Hepatocyte (in vitro differentiated cells): ENCODE data around the gene PLEKHA8. TPM values are rescaled to one million over a fixed set of nuclear protein-coding genes. Genes with fewer than 3 reads are reported as not detected.

Source experiments
- DNase-seq: peaks from one replicate; pipeline ENCODE4 v3.0.0-alpha.2; 2016; ENCODE audit warnings: low spot score
- H2AFZ ChIP-seq: fragments of 200-600 bp; sonication (generic); 2 replicates; pipeline ENCODE4 v1.6.0; 2016; ENCODE audit warnings: antibody characterized with exemption, mild to moderate bottlenecking
- H3K27ac ChIP-seq: fragments of 200-600 bp; sonication (generic); 2 replicates; pipeline ENCODE4 v1.5.1; 2016; ENCODE audit warnings: mild to moderate bottlenecking
- H3K27me3 ChIP-seq: fragments of 200-600 bp; sonication (generic); 2 replicates; pipeline ENCODE4 v1.6.1; 2016
- H3K36me3 ChIP-seq: fragments of 200-600 bp; sonication (generic); replicated peaks from 2 replicates; pipeline ENCODE4 v1.5.1; 2016; ENCODE audit warnings: low read depth; ENCODE audit not compliant: insufficient read depth
- H3K4me1 ChIP-seq: fragments of 200-600 bp; sonication (generic); 2 replicates; pipeline ENCODE4 v1.5.1; 2016; ENCODE audit warnings: mild to moderate bottlenecking, moderate library complexity; ENCODE audit not compliant: insufficient read depth
- H3K4me2 ChIP-seq: fragments of 200-600 bp; sonication (generic); 2 replicates; pipeline ENCODE4 v1.6.0; 2016
- H3K4me3 ChIP-seq: fragments of 200-600 bp; sonication (generic); 2 replicates; pipeline ENCODE4 v1.5.1; 2016; ENCODE audit warnings: mild to moderate bottlenecking
- H3K79me2 ChIP-seq: fragments of 200-600 bp; sonication (generic); 2 replicates; pipeline ENCODE4 v1.6.0; 2017; ENCODE audit warnings: mild to moderate bottlenecking
- H3K9me2 ChIP-seq: fragments of 200-600 bp; sonication (generic); replicated peaks from 2 replicates; pipeline ENCODE4 v1.6.0; 2017; ENCODE audit warnings: mild to moderate bottlenecking; ENCODE audit not compliant: insufficient read depth
- H3K9me3 ChIP-seq: fragments of 200-600 bp; sonication (generic); 2 replicates; pipeline ENCODE4 v1.5.1; 2016; ENCODE audit warnings: low read depth, mild to moderate bottlenecking
- H4K20me1 ChIP-seq: fragments of 200-600 bp; sonication (generic); 2 replicates; pipeline ENCODE4 v1.6.0; 2016; ENCODE audit warnings: mild to moderate bottlenecking; ENCODE audit not compliant: insufficient read depth, poor library complexity, severe bottlenecking
- EZH2 ChIP-seq: fragments of 200-600 bp; sonication (generic); IDR thresholded peaks from 2 replicates; pipeline ENCODE4 v1.6.1; 2016; ENCODE audit warnings: antibody characterized with exemption, mild to moderate bottlenecking, borderline replicate concordance
- EZH2phosphoT487 ChIP-seq: fragments of 200-600 bp; sonication (generic); IDR thresholded peaks from one replicate; pipeline ENCODE4 v1.6.1; 2018; ENCODE audit warnings: antibody characterized with exemption, mild to moderate bottlenecking, low read depth, moderate library complexity; ENCODE audit not compliant: unreplicated experiment, severe bottlenecking
- WGBS: methylation state at CpG from one replicate; pipeline ENCODE4 v1.1.6; 2016; ENCODE audit warnings: low lambda C conversion rate; ENCODE audit errors: missing lambda C conversion rate; 5-methylcytosine and 5-hydroxymethylcytosine counted together
- polyA plus RNA-seq: library from polyadenylated mRNA; unstranded; fragments of >200 nt; fragmentation: Nextera tagmentation; extraction: Ambion mirVana; gene quantifications from 2 replicates; pipeline ENCODE4 v1.2.1, GENCODE V29; 2016
- total RNA-seq: library from RNA; depleted of rRNA; stranded (reverse); fragments of >200 nt; gene quantifications from 2 replicates; pipeline ENCODE4 v1.2.3, GENCODE V29; 2014
- TF ChIP-seq, protein P1 (sequence below): fragments of 200-600 bp; sonication (generic); IDR thresholded peaks from 2 replicates; pipeline ENCODE4 v1.5.1; 2016; ENCODE audit warnings: antibody characterized with exemption, mild to moderate bottlenecking; ENCODE audit not compliant: poor library complexity

Gene PLEKHA8
- total and polyA plus RNA-seq, 2 experiments from 2014 or later, result 8.7 to 17.9 TPM

DNA sequence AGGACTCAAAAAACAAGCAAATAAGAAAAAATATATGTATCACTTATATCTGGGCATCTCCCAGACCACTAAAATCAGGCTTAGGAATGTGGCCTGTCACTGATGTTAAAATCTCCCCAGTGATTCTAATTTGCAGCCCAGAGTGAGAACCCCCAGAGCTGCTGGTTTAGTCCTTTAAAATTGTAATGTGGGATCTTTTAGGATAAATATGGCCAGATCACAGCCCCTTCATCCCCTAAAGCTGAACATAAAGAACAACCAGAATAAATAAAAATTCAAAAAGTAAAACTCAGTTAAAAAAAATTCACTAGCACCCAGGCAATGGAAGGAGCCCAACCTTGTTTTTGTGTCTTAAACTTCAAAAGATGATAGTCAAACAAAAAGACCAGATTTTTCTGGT lies 60.1 kb downstream of the PLEKHA8 start:
- no peaks in the 10 kb centered on the region for H3K79me2 ChIP-seq
- TF ChIP-seq, protein P1, sequence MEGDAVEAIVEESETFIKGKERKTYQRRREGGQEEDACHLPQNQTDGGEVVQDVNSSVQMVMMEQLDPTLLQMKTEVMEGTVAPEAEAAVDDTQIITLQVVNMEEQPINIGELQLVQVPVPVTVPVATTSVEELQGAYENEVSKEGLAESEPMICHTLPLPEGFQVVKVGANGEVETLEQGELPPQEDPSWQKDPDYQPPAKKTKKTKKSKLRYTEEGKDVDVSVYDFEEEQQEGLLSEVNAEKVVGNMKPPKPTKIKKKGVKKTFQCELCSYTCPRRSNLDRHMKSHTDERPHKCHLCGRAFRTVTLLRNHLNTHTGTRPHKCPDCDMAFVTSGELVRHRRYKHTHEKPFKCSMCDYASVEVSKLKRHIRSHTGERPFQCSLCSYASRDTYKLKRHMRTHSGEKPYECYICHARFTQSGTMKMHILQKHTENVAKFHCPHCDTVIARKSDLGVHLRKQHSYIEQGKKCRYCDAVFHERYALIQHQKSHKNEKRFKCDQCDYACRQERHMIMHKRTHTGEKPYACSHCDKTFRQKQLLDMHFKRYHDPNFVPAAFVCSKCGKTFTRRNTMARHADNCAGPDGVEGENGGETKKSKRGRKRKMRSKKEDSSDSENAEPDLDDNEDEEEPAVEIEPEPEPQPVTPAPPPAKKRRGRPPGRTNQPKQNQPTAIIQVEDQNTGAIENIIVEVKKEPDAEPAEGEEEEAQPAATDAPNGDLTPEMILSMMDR, result no peak
- TF ChIP-seq EZH2 (no peak), EZH2phosphoT487 (no peak)
- H3K36me3 ChIP-seq, result no peaks in the 10 kb centered on the region
- no peak overlapping the region for H2AFZ ChIP-seq
- H3K9me2 ChIP-seq, result no peaks in the 10 kb centered on the region
- H4K20me1 ChIP-seq, result peaks cover 1% of the 10 kb centered on the region
- no peak for DNase-seq
- no peaks in the 10 kb centered on the region for H3K9me3 ChIP-seq
- no peak overlapping the region for H3K4me3 ChIP-seq
- no peak overlapping the region for H3K27ac ChIP-seq
- peaks cover 3% of the 10 kb centered on the region for H3K4me1 ChIP-seq
- H3K4me2 ChIP-seq, result no peak overlapping the region
- H3K27me3 ChIP-seq, result no peaks in the 10 kb centered on the region

GRCh38 chr7:30090111-30090510 lies 61.9 kb downstream of the PLEKHA8 start:
- DNase-seq, result no peak
- Histone ChIP-seq H3K27ac (no peak overlapping the region), H3K79me2 (no peaks in the 10 kb centered on the region), H3K9me3 (no peaks in the 10 kb centered on the region), H3K4me1 (no peaks in the 10 kb centered on the region), H3K4me3 (no peak overlapping the region), H3K4me2 (no peak overlapping the region), H3K9me2 (no peaks in the 10 kb centered on the region), H2AFZ (no peak overlapping the region), H4K20me1 (no peaks in the 10 kb centered on the region), H3K27me3 (no peaks in the 10 kb centered on the region), H3K36me3 (no peaks in the 10 kb centered on the region)
- TF ChIP-seq, protein P1, result no peak
- TF ChIP-seq EZH2 (no peak), EZH2phosphoT487 (no peak)
- 92% methylated on average over 3 of the region's 3 CpGs for WGBS

DNA sequence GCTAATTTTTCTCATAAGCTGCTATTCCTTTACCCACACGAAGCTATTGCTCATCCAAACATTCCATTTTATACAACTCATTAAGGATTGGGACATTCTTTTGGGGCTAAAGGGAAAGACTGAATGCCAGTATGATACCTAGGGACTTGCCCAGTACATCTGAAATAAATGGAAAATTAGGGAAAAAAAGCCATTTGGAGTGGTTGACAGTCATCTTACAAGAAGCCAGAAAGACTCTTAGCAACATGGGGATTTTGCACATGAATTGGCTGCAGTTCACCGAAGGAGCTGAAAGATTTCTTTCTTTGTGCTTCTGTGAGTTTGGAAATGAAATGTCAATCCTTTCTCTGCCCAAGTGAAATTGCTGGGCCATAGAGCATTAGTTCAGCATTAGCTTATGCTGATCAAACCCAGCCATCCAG lies 63.3 kb downstream of the PLEKHA8 start:
- Histone ChIP-seq H3K27me3 (no peaks in the 10 kb centered on the region), H2AFZ (no peak overlapping the region), H3K4me2 (no peak overlapping the region), H3K9me2 (no peaks in the 10 kb centered on the region), H3K27ac (no peak overlapping the region), H3K4me1 (no peaks in the 10 kb centered on the region), H3K9me3 (no peaks in the 10 kb centered on the region), H3K79me2 (no peaks in the 10 kb centered on the region), H3K36me3 (no peaks in the 10 kb centered on the region), H4K20me1 (no peaks in the 10 kb centered on the region), H3K4me3 (no peak overlapping the region)
- DNase-seq, result no peak
- WGBS, result 78% methylated on average over 2 of the region's 2 CpGs
- TF ChIP-seq EZH2 (no peak), EZH2phosphoT487 (no peak)
- TF ChIP-seq, protein P1, result no peak

DNA sequence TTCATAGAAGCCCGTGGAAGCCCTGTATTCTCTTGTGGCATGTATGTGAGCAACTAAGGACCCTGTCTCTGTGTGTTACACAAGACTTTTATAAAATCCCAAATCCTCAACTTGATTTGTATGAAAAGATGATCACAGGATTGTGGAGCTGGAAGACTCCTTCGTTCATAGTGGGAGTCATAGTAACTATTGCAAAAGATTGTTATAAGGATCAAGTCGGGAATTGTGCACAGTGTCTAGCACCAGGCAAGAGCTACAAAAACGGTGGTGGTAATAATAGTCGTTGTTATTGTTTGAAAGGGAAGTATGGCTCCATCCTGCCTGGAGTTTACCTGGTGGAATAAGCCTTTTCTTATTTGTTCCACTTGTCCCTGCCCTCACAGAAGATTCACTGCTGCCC lies 63.8 kb downstream of the PLEKHA8 start:
- WGBS, result 96% methylated on average over 5 of the region's 5 CpGs
- TF ChIP-seq EZH2 (no peak), EZH2phosphoT487 (no peak)
- TF ChIP-seq, protein P1, result no peak
- DNase-seq, result no peak
- H3K4me3 ChIP-seq, result no peak overlapping the region
- H3K79me2 ChIP-seq, result no peaks in the 10 kb centered on the region
- H2AFZ ChIP-seq, result no peak overlapping the region
- H3K27ac ChIP-seq, result no peak overlapping the region
- no peaks in the 10 kb centered on the region for H3K9me2 ChIP-seq
- H3K27me3 ChIP-seq, result no peaks in the 10 kb centered on the region
- no peaks in the 10 kb centered on the region for H3K36me3 ChIP-seq
- no peaks in the 10 kb centered on the region for H3K9me3 ChIP-seq
- no peaks in the 10 kb centered on the region for H4K20me1 ChIP-seq
- no peak overlapping the region for H3K4me2 ChIP-seq
- H3K4me1 ChIP-seq, result no peaks in the 10 kb centered on the region
